ENCODE results near the gene ARHGEF39. TPM values are rescaled to one million over a fixed set of nuclear protein-coding genes. Genes with fewer than 3 reads are reported as not detected.

The ARHGEF39 gene
- total and polyA plus RNA-seq, 10 of the 15 experiments (the other 5 are each of a cell fraction or from before 2014, with no cell fraction given): 2.0 to 28.9 (median 13.2) TPM

DNA sequence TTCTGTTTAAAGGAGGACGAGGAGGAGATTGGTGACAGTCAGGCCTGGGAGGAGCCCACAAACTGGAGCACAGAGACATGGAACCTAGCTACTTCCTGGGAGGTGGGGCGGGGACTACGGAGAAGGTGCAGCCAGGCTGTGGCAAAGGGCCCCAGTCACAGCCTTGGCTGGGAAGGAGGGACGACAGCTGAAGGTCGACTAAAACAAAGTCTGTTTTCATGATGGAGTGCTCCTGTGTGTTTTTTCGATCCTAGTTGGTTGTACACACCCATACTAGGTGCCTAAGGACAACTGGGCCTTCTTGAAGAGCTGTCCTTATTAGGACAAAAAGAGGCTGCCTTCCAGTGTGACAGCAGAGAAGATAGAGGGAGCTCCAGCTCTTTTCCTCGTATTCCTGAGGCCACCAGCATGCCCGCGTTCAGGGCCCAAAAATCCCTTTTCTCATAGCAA lies 4.0 kb downstream of the ARHGEF39 start:
- no peak for DNase-seq (ENCODE audit: low read depth, low spot score)
- RAD21 ChIA-PET (ENCODE audit: unreplicated experiment): interaction anchor here (0.6 to 9.7 kb wide), 10 partner anchors 13 to 163 kb away, joined by 3 to 95 read pairs (median 7); partner anchors contain the start of genes CREB3, GBA2, RGP1 and SIT1
- H3K9me3 ChIP-seq (replicated peaks; ENCODE audit: control insufficient read depth, insufficient read depth, low read length): no peaks in the 10 kb centered on the region
- H3K79me2 ChIP-seq (ENCODE audit: control insufficient read depth, insufficient read depth, low read length): peaks cover 43% of the 10 kb centered on the region
- H3K27me3 ChIP-seq (replicated peaks in 1 of 2; ENCODE audit: control insufficient read depth in 2 of 2, insufficient read depth in 2 of 2, low read length in 1 of 2): no peaks in the 10 kb centered on the region
- 64% methylated on average over 9 of the region's 9 CpGs for WGBS (ENCODE audit: insufficient coverage, insufficient replicate concordance, low lambda C conversion rate, missing lambda C conversion rate)
- H3K9ac ChIP-seq (ENCODE audit: control insufficient read depth, insufficient read depth, low read length): no peak overlapping the region
- intact Hi-C loops (cut with micrococcal nuclease; ENCODE audit: unreplicated experiment): no loop called here
- SMC1A ChIA-PET (ENCODE audit: uncharacterized antibody, unreplicated experiment): interaction anchor here (0.7 to 12.5 kb wide), 20 partner anchors 9 to 221 kb away, joined by 3 to 145 read pairs (median 3); partner anchors contain the start of genes CREB3, SIT1, SPAG8 and TLN1
- peaks cover 6 to 9% of the 10 kb centered on the region in 2 experiments; a peak in 3 of 4 replicates for H3K36me3 ChIP-seq (ENCODE audit: control insufficient read depth in 2 of 2, insufficient read depth in 2 of 2, low read length in 1 of 2)
- H3K4me2 ChIP-seq (ENCODE audit: control insufficient read depth, insufficient read depth): no peak overlapping the region; the same call in 1 of the 2 replicates
- POLR2A ChIA-PET: interaction anchor here (0.7 to 10.9 kb wide), 12 partner anchors 12 to 154 kb away, joined by 3 to 163 read pairs (median 4); partner anchors contain the start of genes CREB3, HINT2, SIT1 and SPAG8
- in situ Hi-C loops (cut with MboI): no loop called here
- H4K20me1 ChIP-seq (ENCODE audit: control insufficient read depth, insufficient read depth): no peaks in the 10 kb centered on the region
- BruUV-seq (replicated peaks): no TSS peak
- H2AFZ ChIP-seq (ENCODE audit: control insufficient read depth, low read depth, low read length): no peak overlapping the region
- H3K27ac ChIP-seq (ENCODE audit: control insufficient read depth, insufficient read depth): peak overlapping the region; percentile 45
- ATAC-seq: no peak
- CTCF ChIA-PET: interaction anchor here (0.6 to 13.5 kb wide), 27 partner anchors 10 to 185 kb away, joined by 3 to 227 read pairs (median 7); partner anchors contain the start of genes CA9, CREB3, HINT2 and SIT1
- no peak overlapping the region for H3K4me3 ChIP-seq
- peaks cover 39% of the 10 kb centered on the region for H3K4me1 ChIP-seq (ENCODE audit: control insufficient read depth, insufficient read depth, low read length)
- FAIRE-seq: no peak
- TF ChIP-seq SMC3 (IDR thresholded peaks at IDR 0.05; ENCODE audit: borderline replicate concordance, low read length) (0 out of 2 replicates have a peak, but pooled peaks have one; percentile 9), POLR2A (IDR thresholded peaks at IDR 0.05; ENCODE audit: low read depth, low read length) (peak; percentile 29; the same call in 1 of the 2 replicates), SREBF1 (IDR thresholded peaks at IDR 0.05; ENCODE audit: low read length) (no peak), RAD51 (IDR thresholded peaks at IDR 0.05) (no peak), SRF (IDR thresholded peaks at IDR 0.05; ENCODE audit: low read depth in 2 of 2, low read length in 2 of 2) (0 out of 4 replicates have a peak, but pooled peaks of 1 of the 2 experiments have one; percentile 9), RAD21 (IDR thresholded peaks at IDR 0.05; ENCODE audit: insufficient read depth, low read depth, low read length) (peak; percentile 34; the same call in 1 of the 2 replicates), ZNF207 (IDR thresholded peaks at IDR 0.05; ENCODE audit: borderline replicate concordance) (no peak), BCL3 (IDR thresholded peaks at IDR 0.05; ENCODE audit: borderline replicate concordance, insufficient read depth, low read depth, low read length, poor library complexity, severe bottlenecking) (no peak), RFX5 (IDR thresholded peaks at IDR 0.05; ENCODE audit: low read depth, low read length) (no peak), GABPA (IDR thresholded peaks at IDR 0.05; ENCODE audit: low read depth) (no peak), ZNF24 (IDR thresholded peaks at IDR 0.05) (no peak), IKZF2 (IDR thresholded peaks at IDR 0.05) (peak in 1 of 2 experiments; percentile 38; a peak in 2 of 4 replicates), NR2C2 (IDR thresholded peaks at IDR 0.05; ENCODE audit: borderline replicate concordance, control insufficient read depth, insufficient read length, low read depth) (no peak), RUNX3 (IDR thresholded peaks at IDR 0.05; ENCODE audit: low read length) (no peak), CREB1 (IDR thresholded peaks at IDR 0.05; ENCODE audit: low read depth) (no peak)
- TF ChIP-seq, protein P1, sequence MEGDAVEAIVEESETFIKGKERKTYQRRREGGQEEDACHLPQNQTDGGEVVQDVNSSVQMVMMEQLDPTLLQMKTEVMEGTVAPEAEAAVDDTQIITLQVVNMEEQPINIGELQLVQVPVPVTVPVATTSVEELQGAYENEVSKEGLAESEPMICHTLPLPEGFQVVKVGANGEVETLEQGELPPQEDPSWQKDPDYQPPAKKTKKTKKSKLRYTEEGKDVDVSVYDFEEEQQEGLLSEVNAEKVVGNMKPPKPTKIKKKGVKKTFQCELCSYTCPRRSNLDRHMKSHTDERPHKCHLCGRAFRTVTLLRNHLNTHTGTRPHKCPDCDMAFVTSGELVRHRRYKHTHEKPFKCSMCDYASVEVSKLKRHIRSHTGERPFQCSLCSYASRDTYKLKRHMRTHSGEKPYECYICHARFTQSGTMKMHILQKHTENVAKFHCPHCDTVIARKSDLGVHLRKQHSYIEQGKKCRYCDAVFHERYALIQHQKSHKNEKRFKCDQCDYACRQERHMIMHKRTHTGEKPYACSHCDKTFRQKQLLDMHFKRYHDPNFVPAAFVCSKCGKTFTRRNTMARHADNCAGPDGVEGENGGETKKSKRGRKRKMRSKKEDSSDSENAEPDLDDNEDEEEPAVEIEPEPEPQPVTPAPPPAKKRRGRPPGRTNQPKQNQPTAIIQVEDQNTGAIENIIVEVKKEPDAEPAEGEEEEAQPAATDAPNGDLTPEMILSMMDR (IDR thresholded peaks at IDR 0.05 in 2 of 3, conservative IDR thresholded peaks at IDR 0.05 in 1 of 3; ENCODE audit: control insufficient read depth in 2 of 3, extremely low read depth in 1 of 3, insufficient read depth in 1 of 3, low read depth in 3 of 3, low read length in 3 of 3): peak; percentile 21 to 59 (median 32); a peak in 4 of 6 replicates
- TF ChIP-seq, protein P2, sequence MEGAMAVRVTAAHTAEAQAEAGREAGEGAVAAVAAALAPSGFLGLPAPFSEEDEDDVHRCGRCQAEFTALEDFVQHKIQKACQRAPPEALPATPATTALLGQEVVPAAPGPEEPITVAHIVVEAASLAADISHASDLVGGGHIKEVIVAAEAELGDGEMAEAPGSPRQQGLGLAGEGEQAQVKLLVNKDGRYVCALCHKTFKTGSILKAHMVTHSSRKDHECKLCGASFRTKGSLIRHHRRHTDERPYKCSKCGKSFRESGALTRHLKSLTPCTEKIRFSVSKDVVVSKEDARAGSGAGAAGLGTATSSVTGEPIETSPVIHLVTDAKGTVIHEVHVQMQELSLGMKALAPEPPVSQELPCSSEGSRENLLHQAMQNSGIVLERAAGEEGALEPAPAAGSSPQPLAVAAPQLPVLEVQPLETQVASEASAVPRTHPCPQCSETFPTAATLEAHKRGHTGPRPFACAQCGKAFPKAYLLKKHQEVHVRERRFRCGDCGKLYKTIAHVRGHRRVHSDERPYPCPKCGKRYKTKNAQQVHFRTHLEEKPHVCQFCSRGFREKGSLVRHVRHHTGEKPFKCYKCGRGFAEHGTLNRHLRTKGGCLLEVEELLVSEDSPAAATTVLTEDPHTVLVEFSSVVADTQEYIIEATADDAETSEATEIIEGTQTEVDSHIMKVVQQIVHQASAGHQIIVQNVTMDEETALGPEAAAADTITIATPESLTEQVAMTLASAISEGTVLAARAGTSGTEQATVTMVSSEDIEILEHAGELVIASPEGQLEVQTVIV (IDR thresholded peaks at IDR 0.05; ENCODE audit: borderline replicate concordance, partially characterized antibody): no peak
- TF ChIP-seq, protein P3, sequence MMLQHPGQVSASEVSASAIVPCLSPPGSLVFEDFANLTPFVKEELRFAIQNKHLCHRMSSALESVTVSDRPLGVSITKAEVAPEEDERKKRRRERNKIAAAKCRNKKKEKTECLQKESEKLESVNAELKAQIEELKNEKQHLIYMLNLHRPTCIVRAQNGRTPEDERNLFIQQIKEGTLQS (IDR thresholded peaks at IDR 0.05; ENCODE audit: borderline replicate concordance, extremely low read depth, low read depth, low read length): no peak
